Stimulated activated CD4-positive, alpha-beta T cell treated with anti-CD3 and anti-CD28 coated beads, Interleukin-1b, Interleukin-23, amount 100 ng/mL, for 48 hours (primary cell): ENCODE data around the gene SLC39A10.
"Not testable (repeated sequence)": the region's sequence is repeated elsewhere in the genome, so short reads cannot be mapped to it uniquely, and the experiment has no call there.

ENCODE experiments used
- DNase-seq: peaks from one replicate; pipeline ENCODE4 v3.0.0-alpha.2; 2020

SLC39A10 gene

DNA sequence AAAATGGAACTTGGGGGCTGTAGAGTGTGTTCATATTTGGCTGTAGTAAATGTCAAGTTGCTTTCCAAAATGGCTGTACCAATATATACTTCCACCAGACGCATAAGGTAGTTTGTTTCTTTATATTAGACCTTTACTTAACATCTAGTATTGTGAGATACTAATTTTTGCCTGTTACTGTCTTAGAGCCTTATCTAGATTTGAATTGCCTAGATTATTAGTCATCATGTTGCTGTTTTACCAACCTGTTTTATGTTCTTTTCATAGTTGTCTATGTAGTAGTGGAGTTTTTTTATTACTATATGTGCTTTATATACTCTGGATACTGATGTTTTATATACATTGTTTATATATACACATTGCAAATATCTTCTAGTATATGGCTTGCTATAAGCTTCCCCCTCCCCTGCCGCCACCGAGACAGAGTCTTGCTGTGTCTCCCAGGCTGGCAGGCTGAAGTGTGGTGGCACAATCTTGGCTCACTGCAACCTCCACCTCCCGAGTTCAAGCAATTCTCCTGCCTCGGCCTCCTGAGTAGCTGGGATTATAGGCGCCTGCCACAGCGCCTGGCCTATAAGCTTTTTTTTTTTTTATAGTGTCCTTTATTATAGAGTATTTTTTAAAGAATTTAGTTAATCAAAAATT is 18.9 kb downstream of the SLC39A10 start:
- DNase-seq: no peak

DNA sequence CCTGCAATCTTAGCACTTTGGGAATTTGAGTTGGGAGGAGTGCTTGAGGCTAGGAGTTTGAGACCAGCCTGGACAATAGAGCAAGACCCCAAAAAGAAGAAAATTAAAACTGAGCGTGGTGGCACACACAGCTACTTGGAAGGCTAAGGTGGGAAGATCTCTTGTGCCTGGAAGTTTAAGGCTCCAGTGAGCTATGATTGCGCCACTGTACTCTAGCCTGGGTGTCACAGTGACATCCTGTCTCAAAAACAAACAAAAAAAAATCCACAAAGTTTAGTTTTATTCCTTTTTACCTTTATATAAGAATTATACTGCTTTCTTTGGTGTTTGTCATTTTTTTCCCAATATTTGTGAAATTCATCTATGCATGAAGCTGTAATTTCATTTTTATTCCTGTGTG is 20.3 kb downstream of the SLC39A10 start:
- no peak for DNase-seq

DNA sequence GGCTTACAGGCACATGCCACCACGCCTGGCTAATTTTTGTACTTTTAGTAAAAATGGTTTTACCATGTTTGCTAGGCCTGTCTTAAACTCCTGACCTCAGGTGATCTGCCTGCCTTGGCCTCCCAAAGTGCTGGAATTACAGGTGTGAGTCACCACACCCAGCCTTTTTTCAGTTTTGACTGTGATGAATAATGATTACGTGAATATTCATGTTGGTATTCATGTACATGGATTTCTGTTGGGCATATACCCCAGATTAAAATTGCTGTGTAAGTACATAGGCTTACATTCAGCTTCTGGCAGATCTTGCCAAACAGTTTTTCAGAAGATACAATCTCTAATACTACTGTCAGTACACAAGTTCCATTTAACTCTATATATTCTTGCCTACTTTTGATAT is 20.9 kb downstream of the SLC39A10 start:
- no peak for DNase-seq

DNA sequence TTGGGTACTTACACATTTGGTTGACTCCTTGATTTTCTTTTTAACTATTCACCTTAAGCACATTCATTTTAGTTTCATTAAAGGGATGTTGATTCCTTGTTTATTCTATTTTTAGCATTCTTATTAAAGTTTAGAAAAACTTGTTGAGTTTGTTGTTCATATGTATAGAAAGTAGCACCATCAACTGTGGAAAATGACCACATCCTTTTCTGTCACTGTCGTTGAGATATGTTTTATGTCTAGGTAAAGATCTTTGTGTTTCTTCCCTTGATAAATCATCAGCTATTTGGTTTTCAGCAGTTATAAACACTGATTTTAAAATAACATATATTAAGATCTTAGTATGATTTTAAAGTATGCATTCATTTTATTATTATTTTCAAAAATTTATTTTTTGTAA is 25.1 kb downstream of the SLC39A10 start:
- no peak for DNase-seq

DNA sequence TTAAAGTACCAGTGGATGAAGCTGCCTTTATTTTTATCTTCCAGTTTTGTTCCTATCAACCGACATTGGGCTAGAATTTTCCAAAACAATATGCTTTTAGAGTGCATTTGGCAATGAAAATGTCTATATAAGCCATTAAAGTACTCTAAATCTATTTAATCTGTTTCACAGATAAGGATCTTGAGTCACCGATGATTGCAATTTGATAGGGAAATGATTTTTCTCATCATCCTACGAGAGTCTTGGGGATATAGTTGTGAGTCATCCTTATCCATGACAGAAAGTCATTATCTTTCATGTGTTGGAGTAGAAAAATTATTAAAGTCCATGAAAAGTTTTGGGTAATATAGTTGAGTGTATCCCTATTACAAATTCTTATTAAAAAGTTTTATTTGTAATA is 26.1 kb downstream of the SLC39A10 start:
- DNase-seq: no peak

GRCh38 chr2:195686564-195686963 is 29.5 kb downstream of the SLC39A10 start:
- no peak for DNase-seq

DNA sequence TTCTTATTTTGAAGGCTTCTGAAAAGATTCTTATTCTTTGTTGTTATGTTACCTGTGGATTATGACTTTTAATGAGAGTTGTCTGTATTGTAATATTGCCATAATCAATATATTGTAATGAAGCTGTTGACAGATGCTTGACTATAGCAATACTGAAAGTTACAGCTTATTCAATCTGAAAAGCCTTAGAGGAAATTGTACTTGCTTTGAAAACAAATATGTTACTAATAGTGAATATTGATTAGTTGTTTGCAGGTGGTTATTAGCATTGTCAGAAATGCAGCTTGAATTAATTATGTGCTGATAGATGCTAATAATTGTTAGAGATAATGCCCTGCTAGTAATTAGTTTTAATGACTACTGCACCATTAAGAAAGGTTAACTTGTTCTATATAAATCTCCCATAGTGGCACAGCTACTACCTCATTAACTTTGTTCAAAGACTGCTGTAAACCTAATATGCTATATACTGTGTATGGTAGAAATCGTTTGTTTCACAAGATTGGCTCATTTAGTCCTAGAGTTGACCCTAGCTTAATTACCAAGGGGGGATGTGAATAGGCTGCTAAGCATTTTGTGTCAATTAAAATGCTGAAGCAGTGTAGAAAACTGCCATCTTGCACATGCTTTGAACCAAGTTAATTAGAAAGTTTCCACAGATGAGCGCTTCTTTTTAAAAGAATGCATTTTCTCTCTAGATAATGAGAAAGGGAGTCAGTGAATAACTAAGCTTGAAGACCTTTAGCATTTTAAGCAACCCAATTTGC is 30.5 kb downstream of the SLC39A10 start:
- DNase-seq: no peak

DNA sequence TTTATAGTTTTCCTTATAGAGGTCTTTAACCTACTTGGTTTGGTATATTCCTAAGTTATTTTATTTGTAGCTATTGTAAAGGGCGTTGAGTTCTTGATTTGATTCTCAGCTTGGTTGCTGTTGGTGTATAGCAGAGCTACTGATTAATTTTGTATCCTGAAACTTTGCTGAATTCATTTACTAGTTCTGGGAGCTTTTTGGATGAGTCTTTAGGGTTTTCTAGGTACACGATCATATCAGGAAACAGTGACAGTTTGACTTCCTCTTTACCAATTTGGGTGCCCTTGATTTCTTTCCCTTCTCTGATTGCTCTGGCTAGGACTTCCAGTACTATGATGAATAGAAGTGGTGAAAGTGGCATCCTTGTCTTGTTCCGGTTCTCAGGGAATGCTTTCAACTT is 35.5 kb downstream of the SLC39A10 start:
- DNase-seq: not testable (repeated sequence)

DNA sequence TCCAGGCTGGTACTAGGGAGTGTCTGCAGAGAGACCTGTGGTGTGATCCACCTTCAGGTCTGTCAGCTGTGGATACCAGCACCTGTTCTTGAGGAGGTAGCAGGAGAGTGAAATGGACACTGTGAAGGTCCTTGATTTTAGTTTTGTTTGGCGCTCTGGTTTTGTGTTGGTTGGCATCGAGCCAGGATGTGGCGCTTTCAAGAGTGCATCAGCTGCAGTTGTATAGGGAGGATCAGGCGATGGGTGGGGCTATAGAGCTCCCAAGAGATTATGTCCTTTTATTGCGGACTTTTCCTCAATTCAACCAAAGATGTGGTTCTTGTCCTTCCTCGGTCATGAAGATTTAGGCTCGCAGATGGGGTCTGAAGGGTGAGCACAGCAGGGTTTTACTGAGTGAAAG is 37.5 kb downstream of the SLC39A10 start:
- DNase-seq: no peak

DNA sequence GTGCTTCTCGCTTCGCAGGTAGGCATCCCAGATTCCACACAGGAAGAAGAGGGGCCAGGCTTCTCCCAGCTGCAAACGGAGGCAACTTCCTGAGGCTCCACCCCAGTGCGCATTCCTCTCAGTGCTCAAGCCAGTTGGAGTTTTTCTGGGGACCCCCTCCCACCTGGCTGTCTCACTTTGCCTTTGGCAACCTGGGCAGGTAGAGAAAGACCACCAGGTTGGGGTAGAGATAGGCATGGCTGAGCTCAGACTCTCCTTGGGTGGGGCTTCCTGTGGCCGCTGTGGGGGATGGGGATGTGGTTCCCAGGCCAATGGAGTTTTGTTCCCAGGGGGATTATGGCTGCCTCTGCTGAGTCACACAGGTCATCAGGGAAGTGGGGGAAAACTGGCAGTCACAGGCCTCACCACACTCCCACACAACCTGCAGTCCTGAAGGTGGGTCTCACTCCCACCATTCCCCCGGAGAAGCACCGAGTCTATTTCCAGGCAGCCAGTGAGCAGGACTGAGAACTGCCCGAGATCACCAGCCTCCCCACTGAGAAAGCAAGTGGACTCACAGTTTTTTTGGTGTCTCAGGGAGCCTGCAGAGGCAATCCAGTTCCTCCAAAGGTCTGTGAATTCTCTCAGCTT is 38.1 kb downstream of the SLC39A10 start:
- no peak for DNase-seq

GRCh38 chr2:195696012-195696411 is 39.0 kb downstream of the SLC39A10 start:
- no peak for DNase-seq

- DNase-seq: no peak
These were observed 40.7 kb downstream of the SLC39A10 start for GRCh38 chr2:195697681-195698220.

DNA sequence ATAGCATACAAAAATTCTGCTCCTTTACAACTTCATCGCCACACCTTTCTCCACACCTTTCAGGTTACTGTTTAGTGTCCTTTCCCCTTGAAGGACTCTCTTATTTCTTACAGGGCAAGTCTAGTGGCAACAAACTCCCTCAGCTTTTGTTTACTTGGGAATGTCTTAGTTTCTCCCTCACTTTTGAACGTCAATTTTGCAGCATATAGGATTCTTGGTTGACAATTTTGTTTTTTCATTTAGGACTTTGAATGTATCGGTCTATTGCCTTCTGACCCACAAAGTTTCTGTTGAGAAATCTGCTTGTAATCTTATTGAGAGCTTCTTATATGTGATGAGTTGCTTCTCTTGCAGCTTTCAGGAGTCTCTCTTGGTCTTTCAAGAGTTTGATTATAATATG is 43.5 kb downstream of the SLC39A10 start:
- no peak for DNase-seq

DNA sequence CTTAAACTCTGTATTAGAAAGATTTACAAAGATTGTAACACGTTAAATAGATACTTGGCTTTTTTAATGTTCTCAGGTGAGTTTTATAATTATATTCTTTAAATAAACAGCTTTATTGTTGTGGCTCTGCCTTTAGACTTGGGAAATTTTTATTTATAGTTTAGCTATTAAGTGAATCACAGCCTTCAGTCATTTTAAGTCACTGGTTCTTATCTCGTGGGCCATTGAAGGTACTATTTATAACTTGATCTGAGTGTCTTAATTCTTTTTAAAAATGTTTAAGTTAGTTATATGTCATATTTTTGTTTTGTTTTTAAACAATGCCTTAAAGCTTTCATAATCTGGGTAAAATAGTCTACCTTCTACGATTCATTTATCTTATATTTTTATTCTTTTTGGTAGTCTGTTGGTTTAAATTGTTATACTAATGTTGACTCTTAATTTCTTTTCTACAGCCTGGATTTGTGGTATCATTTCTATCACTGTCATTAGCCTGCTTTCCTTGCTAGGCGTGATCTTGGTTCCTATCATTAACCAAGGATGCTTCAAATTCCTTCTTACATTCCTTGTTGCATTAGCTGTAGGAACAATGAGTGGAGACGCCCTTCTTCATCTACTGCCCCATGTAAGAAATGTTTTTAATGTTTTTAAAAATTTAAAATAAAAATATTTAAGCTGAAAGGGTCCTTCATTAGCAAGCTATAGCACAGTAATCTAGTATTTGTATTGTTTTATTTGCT is 49.3 kb downstream of the SLC39A10 start:
- DNase-seq: no peak

GRCh38 chr2:195709901-195710806 is 53.1 kb downstream of the SLC39A10 start:
- no peak for DNase-seq

GRCh38 chr2:195711478-195711877 is 54.5 kb downstream of the SLC39A10 start:
- no peak for DNase-seq

DNA sequence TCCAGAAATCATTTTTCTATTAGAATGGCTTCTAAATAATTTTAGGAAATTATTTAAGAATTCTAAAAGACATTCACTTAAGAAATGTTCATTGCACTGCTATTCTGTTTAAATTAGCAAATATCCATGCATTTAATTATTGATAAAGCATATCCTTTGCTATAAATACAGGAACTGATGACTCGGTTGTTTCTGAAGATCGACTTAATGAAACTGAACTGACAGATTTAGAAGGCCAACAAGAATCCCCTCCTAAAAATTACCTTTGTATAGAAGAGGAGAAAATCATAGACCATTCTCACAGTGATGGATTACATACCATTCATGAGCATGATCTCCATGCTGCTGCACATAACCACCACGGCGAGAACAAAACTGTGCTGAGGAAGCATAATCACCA is 59.4 kb downstream of the SLC39A10 start:
- DNase-seq: no peak

GRCh38 chr2:195721042-195721441 is 64.0 kb downstream of the SLC39A10 start:
- no peak for DNase-seq

GRCh38 chr2:195722075-195722474 is 65.0 kb downstream of the SLC39A10 start:
- DNase-seq: no peak

- no peak for DNase-seq
These were observed 70.1 kb downstream of the SLC39A10 start for GRCh38 chr2:195727106-195727505.

DNA sequence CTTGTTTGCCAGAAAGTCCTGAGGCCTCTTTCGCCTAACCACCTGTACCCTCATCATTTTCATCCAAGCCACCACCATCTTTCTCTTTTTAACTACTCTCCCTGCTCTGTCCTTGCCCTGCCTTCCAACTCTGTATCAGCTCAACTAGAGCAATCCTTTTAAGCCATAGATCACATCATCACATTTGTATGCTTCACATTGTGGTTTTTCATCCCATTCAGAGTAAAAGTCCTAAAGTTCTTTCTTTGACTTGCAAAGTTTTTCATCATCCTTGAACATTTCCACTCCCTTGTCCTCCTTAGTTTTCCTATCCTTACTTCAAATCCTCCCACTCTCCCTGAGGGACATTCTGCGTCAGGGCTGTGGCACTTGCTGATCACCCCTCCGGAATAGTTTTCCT is 73.9 kb downstream of the SLC39A10 start:
- DNase-seq: no peak

DNA sequence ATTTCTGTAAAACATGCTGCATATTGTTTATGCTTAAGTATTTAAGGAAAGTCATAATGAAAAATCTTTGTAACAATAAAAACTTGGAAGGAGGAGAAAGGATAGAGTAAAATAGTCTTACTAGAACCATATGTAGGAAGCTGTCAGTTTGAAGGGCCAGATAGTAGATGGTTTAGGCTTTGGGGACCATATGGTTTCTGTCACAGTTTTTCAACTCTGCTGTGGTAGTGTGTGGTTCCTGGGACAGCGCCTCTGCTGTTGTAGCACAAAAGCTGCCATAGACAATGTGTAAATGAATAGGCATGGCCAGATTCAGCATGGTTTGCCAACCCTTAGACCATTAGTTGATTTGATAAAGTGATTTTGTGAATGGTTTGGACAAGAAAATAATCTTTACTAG is 75.5 kb downstream of the SLC39A10 start:
- DNase-seq: no peak
